Chondrocyte (in vitro differentiated cells): ENCODE data around the gene EXD3. TPM values are rescaled to one million over a fixed set of nuclear protein-coding genes. Genes with fewer than 3 reads are reported as not detected.
"Not testable (repeated sequence)": the region's sequence is repeated elsewhere in the genome, so short reads cannot be mapped to it uniquely, and the experiment has no call there.

ENCODE experiments used
- DNase-seq: peaks from one replicate; pipeline ENCODE4 v3.0.0; 2021; ENCODE audit warnings: mixed read lengths, low spot score
- H3K27ac Mint-ChIP-seq: one replicate; pipeline ENCODE4 v1.8.0; 2021; ENCODE audit warnings: mild to moderate bottlenecking, moderate library complexity, mixed read lengths; ENCODE audit not compliant: unreplicated experiment
- H3K27me3 Mint-ChIP-seq: 2 replicates; pipeline ENCODE4 v1.8.0; 2021; ENCODE audit warnings: low read depth, mixed read lengths
- H3K36me3 Mint-ChIP-seq: 2 replicates; pipeline ENCODE4 v1.8.0; 2021; ENCODE audit warnings: low read depth, mixed read lengths
- H3K4me1 Mint-ChIP-seq: 2 replicates; pipeline ENCODE4 v1.8.0; 2021; ENCODE audit warnings: low read depth, mild to moderate bottlenecking, mixed read lengths
- H3K4me3 Mint-ChIP-seq: one replicate; pipeline ENCODE4 v1.8.0; 2021; ENCODE audit warnings: mild to moderate bottlenecking, moderate library complexity, mixed read lengths; ENCODE audit not compliant: unreplicated experiment
- H3K9me3 Mint-ChIP-seq: 2 replicates; pipeline ENCODE4 v1.8.0; 2021; ENCODE audit warnings: low read depth, mixed read lengths
- CTCF ChIP-seq: fragments of 200-600 bp; sonication (generic); IDR thresholded peaks from 2 replicates; pipeline ENCODE4 v1.5.0; 2021; ENCODE audit warnings: antibody characterized with exemption, mild to moderate bottlenecking, moderate library complexity
- total RNA-seq: library from RNA; stranded (reverse); gene quantifications from 3 replicates; pipeline ENCODE4 v1.2.1, GENCODE V29; 2021

EXD3 gene
- total RNA-seq, 1 donor from 2014 or later = 11.6 TPM

GRCh38 chr9:137330689-137331088 lies 92.3 kb downstream of the EXD3 start:
- Mint-ChIP-seq H3K4me1 (peaks cover 6% of the 10 kb centered on the region), H3K9me3 (no peaks in the 10 kb centered on the region), H3K27ac (no peak overlapping the region), H3K4me3 (no peak overlapping the region), H3K36me3 (peaks cover 5% of the 10 kb centered on the region), H3K27me3 (no peaks in the 10 kb centered on the region)
- no peak for DNase-seq
- TF ChIP-seq CTCF = no peak

GRCh38 chr9:137329590-137329989 lies 93.4 kb downstream of the EXD3 start:
- not testable (repeated sequence) for H3K27ac Mint-ChIP-seq, DNase-seq, H3K9me3 Mint-ChIP-seq, H3K36me3 Mint-ChIP-seq, H3K4me3 Mint-ChIP-seq, H3K4me1 Mint-ChIP-seq, H3K27me3 Mint-ChIP-seq

GRCh38 chr9:137327641-137328550 lies 95.1 kb downstream of the EXD3 start:
- not testable (repeated sequence) for H3K27ac Mint-ChIP-seq, H3K4me1 Mint-ChIP-seq, H3K4me3 Mint-ChIP-seq, DNase-seq, H3K9me3 Mint-ChIP-seq, H3K27me3 Mint-ChIP-seq, H3K36me3 Mint-ChIP-seq

- no peak overlapping the region for H3K4me3 Mint-ChIP-seq
- H3K27ac Mint-ChIP-seq = no peak overlapping the region
- peaks cover 2% of the 10 kb centered on the region for H3K36me3 Mint-ChIP-seq
- TF ChIP-seq CTCF = no peak
- no peaks in the 10 kb centered on the region for H3K9me3 Mint-ChIP-seq
- H3K27me3 Mint-ChIP-seq = no peaks in the 10 kb centered on the region
- no peak for DNase-seq
- no peaks in the 10 kb centered on the region for H3K4me1 Mint-ChIP-seq
Measured at GRCh38 chr9:137326445-137327065, 96.4 kb downstream of the EXD3 start.

GRCh38 chr9:137325799-137326198 lies 97.2 kb downstream of the EXD3 start:
- Mint-ChIP-seq H3K27me3 (no peaks in the 10 kb centered on the region), H3K9me3 (no peaks in the 10 kb centered on the region), H3K36me3 (peaks cover 2% of the 10 kb centered on the region), H3K4me3 (no peak overlapping the region), H3K4me1 (peaks cover under 1% of the 10 kb centered on the region), H3K27ac (no peak overlapping the region)
- DNase-seq = no peak
- TF ChIP-seq CTCF = no peak

GRCh38 chr9:137325124-137325523 lies 97.8 kb downstream of the EXD3 start:
- Mint-ChIP-seq H3K27ac (no peak overlapping the region), H3K9me3 (no peaks in the 10 kb centered on the region), H3K4me3 (no peak overlapping the region), H3K4me1 (peaks cover 4% of the 10 kb centered on the region), H3K27me3 (no peaks in the 10 kb centered on the region), H3K36me3 (peaks cover 2% of the 10 kb centered on the region)
- no peak for TF ChIP-seq CTCF
- peak; percentile 17 for DNase-seq
